Tibial artery (tissue), 4 donors: ENCODE measurements around the gene CPNE4.

Source experiments
- DNase-seq, 2 donors: peaks; one replicate each; pipeline ENCODE4 v3.0.0-alpha.2; 2019
- H3K27ac ChIP-seq, 2 donors: fragments of 200-600 bp; sonication (generic) in 1 of 2; 1 replicate in 1 of 2; 2 replicates in 1 of 2; pipeline ENCODE4 v1.5.1; 2018 to 2019; ENCODE audit warnings: mild to moderate bottlenecking in 1 of 2
- H3K27me3 ChIP-seq, 2 donors: fragments of 200-600 bp; sonication (generic) in 1 of 2; one replicate each; pipeline versions ENCODE4 v1.5.1 to v1.6.0; 2016 to 2019
- H3K36me3 ChIP-seq, 3 donors: fragments of 200-600 bp; sonication (generic) in 2 of 3; one replicate each; pipeline ENCODE4 v1.5.1; 2016 to 2019; ENCODE audit warnings: mild to moderate bottlenecking in 2 of 3
- H3K4me1 ChIP-seq, 4 donors: fragments of 200-600 bp; sonication (generic) in 2 of 4; 1 replicate in 3 of 4; 2 replicates in 1 of 4; pipeline ENCODE4 v1.5.1; 2016 to 2019
- H3K4me3 ChIP-seq, 2 donors: fragments of 200-600 bp; sonication (generic) in 1 of 2; 1 replicate in 1 of 2; 2 replicates in 1 of 2; pipeline ENCODE4 v1.5.1; 2018 to 2019; ENCODE audit warnings: mild to moderate bottlenecking in 2 of 2
- H3K9me3 ChIP-seq, 3 donors: fragments of 200-600 bp; sonication (generic) in 1 of 3; one replicate each; pipeline ENCODE4 v1.5.1; 2016 to 2019
- CTCF ChIP-seq, 2 experiments: fragments of 200-600 bp in 1 of 2; fragments of 450-650 bp in 1 of 2; IDR thresholded peaks; one replicate each; pipeline ENCODE4 v1.5.1; 2017 to 2019; ENCODE audit warnings: antibody characterized with exemption in 2 of 2, mild to moderate bottlenecking in 1 of 2, moderate library complexity in 1 of 2
- intact Hi-C: fragments of 100-400 bp; cut with DNase I; formaldehyde crosslinking; loops from one replicate; pipeline ENCODE4 v1.15.0; 2023; ENCODE audit warnings: low total_unique reads

CPNE4 gene

GRCh38 chr3:132034486-132035464 is at the start of gene CPNE4:
Gene CPNE4 (minus strand): TSS chr3:132035014.
- peaks cover 0 to 40% of the 10 kb centered on the region in 2 donors for H3K27me3 ChIP-seq
- intact Hi-C loops = loop anchor here (10.0 kb wide), 1 partner anchor 240 kb away; no protein-coding TSS in a partner anchor
- H3K4me3 ChIP-seq = peak within 1 kb of the TSS; percentile 10 to 38
- no peaks in the 10 kb centered on the region for H3K36me3 ChIP-seq
- DNase-seq = peak; percentile 58 to 75
- H3K4me1 ChIP-seq = peaks cover 0 to 9% (median 4%) of the 10 kb centered on the region in 4 donors
- no peak within 1 kb of the TSS for H3K27ac ChIP-seq
- peak; percentile 45 to 50 for TF ChIP-seq CTCF (IDR thresholded peaks at IDR 0.05)
- H3K9me3 ChIP-seq = no peaks in the 10 kb centered on the region

- Histone ChIP-seq H3K4me3 (no peak overlapping the region), H3K9me3 (no peaks in the 10 kb centered on the region), H3K36me3 (no peaks in the 10 kb centered on the region), H3K27me3 (no peaks in the 10 kb centered on the region), H3K4me1 (no peaks in the 10 kb centered on the region), H3K27ac (no peak overlapping the region)
- DNase-seq = no peak
- intact Hi-C loops = no loop called here
- TF ChIP-seq CTCF (IDR thresholded peaks at IDR 0.05) = no peak
Observed at GRCh38 chr3:132083583-132084279, 48.9 kb upstream of the CPNE4 start.

GRCh38 chr3:132083159-132083558 is 48.3 kb upstream of the CPNE4 start:
- Histone ChIP-seq H3K27me3 (no peaks in the 10 kb centered on the region), H3K4me1 (no peaks in the 10 kb centered on the region), H3K9me3 (no peaks in the 10 kb centered on the region), H3K36me3 (no peaks in the 10 kb centered on the region), H3K4me3 (no peak overlapping the region), H3K27ac (no peak overlapping the region)
- TF ChIP-seq CTCF (IDR thresholded peaks at IDR 0.05) = no peak
- intact Hi-C loops = no loop called here
- no peak for DNase-seq

- no peak for TF ChIP-seq CTCF (IDR thresholded peaks at IDR 0.05)
- no peak for DNase-seq
- intact Hi-C loops = no loop called here
- H3K9me3 ChIP-seq = no peaks in the 10 kb centered on the region
- H3K36me3 ChIP-seq = no peaks in the 10 kb centered on the region
- no peaks in the 10 kb centered on the region for H3K4me1 ChIP-seq
- no peak overlapping the region for H3K27ac ChIP-seq
- no peak overlapping the region for H3K4me3 ChIP-seq
- no peaks in the 10 kb centered on the region for H3K27me3 ChIP-seq
Observed at GRCh38 chr3:132079147-132079546, 44.3 kb upstream of the CPNE4 start.

- Histone ChIP-seq H3K27ac (no peak overlapping the region), H3K9me3 (no peaks in the 10 kb centered on the region), H3K4me1 (no peaks in the 10 kb centered on the region), H3K36me3 (no peaks in the 10 kb centered on the region), H3K4me3 (no peak overlapping the region), H3K27me3 (no peaks in the 10 kb centered on the region)
- no peak for DNase-seq
- no peak for TF ChIP-seq CTCF (IDR thresholded peaks at IDR 0.05)
- intact Hi-C loops = no loop called here
Observed at GRCh38 chr3:132073771-132074170, 39.0 kb upstream of the CPNE4 start.
